HG03439 (cell line): ENCODE results near the gene SCO2.

Experiments
- ATAC-seq: cut with Tn5 transposase; IDR thresholded peaks from one replicate; pipeline ENCODE4 v1.9.1; 2021; ENCODE audit warnings: mild to moderate bottlenecking, moderate library complexity; ENCODE audit not compliant: unreplicated experiment

Gene SCO2

GRCh38 chr22:50532824-50533796, 7.7 kb upstream of the SCO2 start:
- no peak for ATAC-seq

- peak; percentile 0 for ATAC-seq
Measured at GRCh38 chr22:50531962-50532674, 6.7 kb upstream of the SCO2 start.

GRCh38 chr22:50531546-50531961, 6.2 kb upstream of the SCO2 start:
- peak; percentile 19 for ATAC-seq

GRCh38 chr22:50530877-50531545, 5.6 kb upstream of the SCO2 start:
- peak; percentile 22 for ATAC-seq

- ATAC-seq: no peak
Measured at GRCh38 chr22:50530580-50530876, 5.1 kb upstream of the SCO2 start.

- no peak for ATAC-seq
Measured at GRCh38 chr22:50529897-50530579, 4.6 kb upstream of the SCO2 start, which contains the start of gene TYMP. TYMP (minus strand) TSS chr22:50530012; CDS start chr22:50529709, 303 bp downstream.

GRCh38 chr22:50529416-50529896, 4.1 kb upstream of the SCO2 start:
- no peak for ATAC-seq

GRCh38 chr22:50528682-50529415, 3.5 kb upstream of the SCO2 start:
- no peak for ATAC-seq

- no peak for ATAC-seq
Measured at GRCh38 chr22:50527921-50528681, 2.7 kb upstream of the SCO2 start.

GRCh38 chr22:50526834-50527801, 1.7 kb upstream of the SCO2 start:
- no peak for ATAC-seq

- peak; percentile 25 for ATAC-seq
Measured at GRCh38 chr22:50526108-50526833, 873 bp upstream of the SCO2 start.

GRCh38 chr22:50525858-50526107, 385 bp upstream of the SCO2 start:
- ATAC-seq: peak; percentile 10

GRCh38 chr22:50524676-50525103, 708 bp downstream of the SCO2 start:
- ATAC-seq: no peak

- ATAC-seq: no peak
Measured at GRCh38 chr22:50523806-50524675, 1.4 kb downstream of the SCO2 start.

- ATAC-seq: no peak
Measured at GRCh38 chr22:50523458-50523805, 2.0 kb downstream of the SCO2 start.

- ATAC-seq: no peak
Measured at GRCh38 chr22:50522806-50523438, 2.5 kb downstream of the SCO2 start.
